SK-N-SH (cell line): ENCODE results near the gene NFKBIA. TPM values are rescaled to one million over a fixed set of nuclear protein-coding genes. Genes with fewer than 3 reads are reported as not detected.
A peak's percentile ranks its signal among the peaks of the same experiment; 100 is the strongest.
"Not testable (repeated sequence)": the region's sequence is repeated elsewhere in the genome, so short reads cannot be mapped to it uniquely, and the experiment has no call there.

ENCODE experiments used
- CTCF ChIA-PET: fragments of 300-600, 350-600 bp; formaldehyde crosslinking; extraction: SDS; loops from one replicate; lab custom pipeline; 2021; lab: Yijun Ruan, JAX
- POLR2A ChIA-PET: fragments of 350-600 bp; sonication (Branson Sonifier 250); formaldehyde crosslinking; extraction: SDS; loops from one replicate; lab custom pipeline; 2020; ENCODE audit warnings: antibody characterized with exemption, inconsistent platforms; lab: Yijun Ruan, JAX
- DNase-seq: peaks from one replicate; pipeline ENCODE4 v3.0.0; 2012
- H2AFZ ChIP-seq: fragments of 200-600 bp; sonication (generic); 2 replicates; pipeline ENCODE4 v1.8.1; 2016; ENCODE audit warnings: antibody characterized with exemption, mild to moderate bottlenecking, low read depth
- H3F3A ChIP-seq: fragments of 200-600 bp; sonication (generic); replicated peaks from 2 replicates; pipeline ENCODE3; 2016; ENCODE audit warnings: antibody characterized with exemption, mild to moderate bottlenecking; ENCODE audit not compliant: insufficient read depth
- H3K27ac ChIP-seq, 2 experiments: fragments of 200-500 bp in 1 of 2; fragments of 200-600 bp in 1 of 2; sonication (Bioruptor generic) in 1 of 2; sonication (generic), shearing (Covaris generic) in 1 of 2; 2 replicates each; pipeline versions ENCODE4 v1.5.1 to v1.6.1; 2014 to 2016; ENCODE audit warnings: low read depth in 2 of 2, inconsistent platforms in 1 of 2, low read length in 1 of 2, mild to moderate bottlenecking in 1 of 2, mixed read lengths in 1 of 2
- H3K27me3 ChIP-seq: fragments of 200-600 bp; sonication (generic), shearing (Covaris generic); 2 replicates; pipeline ENCODE4 v1.6.1; 2016; ENCODE audit warnings: mixed run types; ENCODE audit not compliant: insufficient read depth
- H3K36me3 ChIP-seq, 2 experiments: fragments of 200-500 bp in 1 of 2; fragments of 200-600 bp in 1 of 2; sonication (Bioruptor generic) in 1 of 2; sonication (generic) in 1 of 2; replicated peaks in 1 of 2; 2 replicates each; pipeline versions ENCODE3 to v1.5.1; 2014 to 2016; ENCODE audit warnings: low read length in 1 of 2, mild to moderate bottlenecking in 1 of 2; ENCODE audit not compliant: insufficient read depth in 2 of 2, control insufficient read depth in 1 of 2
- H3K4me1 ChIP-seq, 2 experiments: fragments of 200-500 bp in 1 of 2; fragments of 200-600 bp in 1 of 2; sonication (Bioruptor generic) in 1 of 2; sonication (generic), shearing (Covaris generic) in 1 of 2; 2 replicates each; pipeline versions ENCODE4 v1.5.1 to v1.6.1; 2014 to 2016; ENCODE audit warnings: low read depth in 1 of 2, low read length in 1 of 2, mixed run types in 1 of 2; ENCODE audit not compliant: insufficient read depth in 2 of 2, control insufficient read depth in 1 of 2
- H3K4me2 ChIP-seq: fragments of 200-600 bp; sonication (generic), shearing (Covaris generic); 2 replicates; pipeline ENCODE4 v1.6.1; 2017; ENCODE audit warnings: mixed run types
- H3K4me3 ChIP-seq, 2 experiments: fragments of 200-500 bp in 1 of 2; fragments of 200-600 bp in 1 of 2; sonication (Bioruptor generic) in 1 of 2; sonication (generic), shearing (Covaris generic) in 1 of 2; 2 replicates each; pipeline versions ENCODE4 v1.5.1 to v1.8.1; 2014 to 2016; ENCODE audit warnings: low read depth in 2 of 2, inconsistent platforms in 1 of 2, low read length in 1 of 2, mild to moderate bottlenecking in 1 of 2, mixed read lengths in 1 of 2, moderate library complexity in 1 of 2
- H3K79me2 ChIP-seq: fragments of 200-600 bp; sonication (generic); 2 replicates; pipeline ENCODE4 v1.8.1; 2017; ENCODE audit warnings: mild to moderate bottlenecking; ENCODE audit not compliant: insufficient read depth
- H3K9ac ChIP-seq: fragments of 200-600 bp; sonication (generic); 2 replicates; pipeline ENCODE4 v1.6.1; 2017; ENCODE audit warnings: mixed run types
- H3K9me2 ChIP-seq: fragments of 200-600 bp; sonication (generic); 2 replicates; pipeline ENCODE4 v1.6.1; 2017; ENCODE audit warnings: mixed run types
- H3K9me3 ChIP-seq: fragments of 200-600 bp; sonication (generic); 2 replicates; pipeline ENCODE4 v1.6.1; 2017; ENCODE audit warnings: mixed run types, mild to moderate bottlenecking, moderate library complexity
- H4K20me1 ChIP-seq: fragments of 200-600 bp; sonication (generic); 2 replicates; pipeline ENCODE4 v1.6.1; 2017; ENCODE audit warnings: mild to moderate bottlenecking, mixed run types; ENCODE audit not compliant: insufficient read depth
- CHD2 ChIP-seq: fragments of 150-350 bp; IDR thresholded peaks from 2 replicates; pipeline ENCODE4 v1.6.1; 2018; ENCODE audit warnings: low read length; ENCODE audit not compliant: partially characterized antibody
- FOSL2 ChIP-seq: IDR thresholded peaks from 2 replicates; pipeline ENCODE4 v1.4.0; 2012; ENCODE audit warnings: low read depth, mild to moderate bottlenecking, moderate library complexity, borderline replicate concordance
- FOXJ3 ChIP-seq: sonication (generic); formaldehyde crosslinking; IDR thresholded peaks from 2 replicates; pipeline ENCODE4 v1.5.1; 2020; ENCODE audit warnings: mild to moderate bottlenecking, missing genetic modification reagents
- FOXM1 ChIP-seq: IDR thresholded peaks from 2 replicates; pipeline ENCODE4 v1.4.0; 2012; ENCODE audit warnings: low read depth, mild to moderate bottlenecking
- GABPA ChIP-seq: IDR thresholded peaks from 2 replicates; pipeline ENCODE4 v1.4.0; 2012; ENCODE audit warnings: low read depth, mild to moderate bottlenecking
- GATA2 ChIP-seq: sonication (generic); formaldehyde crosslinking; IDR thresholded peaks from 2 replicates; pipeline ENCODE4 v1.5.0; 2020; ENCODE audit warnings: mild to moderate bottlenecking, missing genetic modification reagents
- MEF2A ChIP-seq: IDR thresholded peaks from 2 replicates; pipeline ENCODE4 v1.4.0; 2012; ENCODE audit warnings: low read depth, borderline replicate concordance
- NFIC ChIP-seq: IDR thresholded peaks from 2 replicates; pipeline ENCODE4 v1.4.0; 2012; ENCODE audit warnings: borderline replicate concordance
- NRF1 ChIP-seq: IDR thresholded peaks from 2 replicates; pipeline ENCODE4 v1.6.1; 2012; ENCODE audit warnings: low read depth, mild to moderate bottlenecking, low read length
- RAD21 ChIP-seq: IDR thresholded peaks from 2 replicates; pipeline ENCODE4 v1.6.1; 2012; ENCODE audit warnings: mild to moderate bottlenecking, low read length
- RCOR1 ChIP-seq: fragments of 150-350 bp; IDR thresholded peaks from 2 replicates; pipeline ENCODE4 v1.6.1; 2017; ENCODE audit warnings: antibody characterized with exemption, low read length
- RXRA ChIP-seq: IDR thresholded peaks from 2 replicates; pipeline ENCODE4 v1.4.0; 2012; ENCODE audit warnings: low read depth, mild to moderate bottlenecking, borderline replicate concordance
- TAF1 ChIP-seq: IDR thresholded peaks from 2 replicates; pipeline ENCODE4 v1.6.1; 2012; ENCODE audit warnings: low read depth, mild to moderate bottlenecking, low read length, moderate library complexity, borderline replicate concordance
- TCF12 ChIP-seq: IDR thresholded peaks from 2 replicates; pipeline ENCODE4 v1.4.0; 2012
- WGBS: methylation state at CpG from one replicate; pipeline ENCODE4 v1.1.6; 2017; ENCODE audit warnings: low lambda C conversion rate; 5-methylcytosine and 5-hydroxymethylcytosine counted together
- polyA plus RNA-seq, 3 experiments: library from polyadenylated mRNA; depleted of rRNA; stranded (reverse); fragments of >200 nt; gene quantifications; 2 replicates each; pipeline ENCODE4 v1.2.3, GENCODE V29; 2012
- TF ChIP-seq, protein P1 (sequence below): IDR thresholded peaks from 2 replicates; pipeline ENCODE4 v1.4.0; 2012; ENCODE audit warnings: low read depth
- TF ChIP-seq, protein P2 (sequence below): IDR thresholded peaks from 2 replicates; pipeline ENCODE4; 2012
- TF ChIP-seq, protein P3 (sequence below): fragments of 200-600 bp; sonication (generic); IDR thresholded peaks from 2 replicates; pipeline ENCODE4 v1.6.1; 2017; ENCODE audit warnings: antibody characterized with exemption, mild to moderate bottlenecking, moderate library complexity

Gene NFKBIA
- polyA plus RNA-seq, 1 of the 3 experiments (the other 2 are of a cell fraction), result 56.7 TPM

DNA sequence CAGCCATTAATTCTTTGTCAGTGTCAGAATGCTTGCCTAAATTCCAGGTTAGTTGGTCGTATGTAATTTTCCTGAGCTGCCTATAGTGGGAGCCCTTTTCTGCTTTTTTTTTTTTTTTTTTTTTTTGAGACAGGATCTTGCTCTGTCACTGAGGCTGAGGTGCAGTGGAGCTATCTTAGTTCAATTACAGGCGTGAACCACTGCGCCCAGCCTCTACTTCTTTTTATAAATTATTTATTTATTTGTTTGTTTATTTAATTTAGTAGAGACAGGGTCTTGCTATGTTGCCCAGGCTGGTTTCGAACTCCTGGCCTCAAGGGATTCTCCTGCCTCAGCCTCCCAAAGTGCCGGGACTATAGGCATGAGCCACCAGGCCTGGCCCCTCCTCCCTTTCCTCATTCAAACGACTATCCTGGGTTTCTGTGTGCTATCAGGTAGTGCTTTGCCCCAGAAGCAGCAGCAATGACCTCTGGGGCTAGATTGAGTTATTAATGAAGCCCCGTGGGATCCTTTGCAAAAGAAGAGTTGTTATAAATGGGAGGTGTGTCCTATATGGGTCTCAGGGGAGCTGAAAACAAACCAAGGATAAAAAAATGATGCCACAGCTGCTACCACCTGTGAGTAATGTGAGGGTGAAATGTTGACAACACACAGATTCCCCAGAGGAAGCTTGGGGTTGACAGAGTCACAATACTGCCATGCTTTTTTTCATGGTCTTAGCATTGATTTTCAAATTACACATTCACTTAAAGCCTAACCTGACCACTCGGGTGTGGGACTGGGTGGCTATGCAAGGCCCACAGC, 34.6 kb upstream of the NFKBIA start:
- H3K9me3 ChIP-seq, result no peaks in the 10 kb centered on the region; the same call in 1 of the 2 replicates
- peak; percentile 19 for DNase-seq
- H3K36me3 ChIP-seq, result no peaks in the 10 kb centered on the region
- no peak overlapping the region for H3K9ac ChIP-seq
- TF ChIP-seq FOXJ3 (CRISPR knock-in tag) (no peak), MEF2A (no peak), RXRA (no peak), FOXM1 (no peak), TCF12 (no peak), GATA2 (CRISPR knock-in tag) (no peak), RCOR1 (no peak), GABPA (no peak), RAD21 (peak; percentile 37; the same call in 1 of the 2 replicates), CHD2 (no peak), NFIC (no peak), NRF1 (no peak), FOSL2 (no peak), TAF1 (no peak)
- TF ChIP-seq, protein P1, sequence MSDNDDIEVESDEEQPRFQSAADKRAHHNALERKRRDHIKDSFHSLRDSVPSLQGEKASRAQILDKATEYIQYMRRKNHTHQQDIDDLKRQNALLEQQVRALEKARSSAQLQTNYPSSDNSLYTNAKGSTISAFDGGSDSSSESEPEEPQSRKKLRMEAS, result no peak
- TF ChIP-seq, protein P2, sequence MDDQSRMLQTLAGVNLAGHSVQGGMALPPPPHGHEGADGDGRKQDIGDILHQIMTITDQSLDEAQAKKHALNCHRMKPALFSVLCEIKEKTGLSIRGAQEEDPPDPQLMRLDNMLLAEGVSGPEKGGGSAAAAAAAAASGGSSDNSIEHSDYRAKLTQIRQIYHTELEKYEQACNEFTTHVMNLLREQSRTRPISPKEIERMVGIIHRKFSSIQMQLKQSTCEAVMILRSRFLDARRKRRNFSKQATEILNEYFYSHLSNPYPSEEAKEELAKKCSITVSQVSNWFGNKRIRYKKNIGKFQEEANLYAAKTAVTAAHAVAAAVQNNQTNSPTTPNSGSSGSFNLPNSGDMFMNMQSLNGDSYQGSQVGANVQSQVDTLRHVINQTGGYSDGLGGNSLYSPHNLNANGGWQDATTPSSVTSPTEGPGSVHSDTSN, result no peak
- TF ChIP-seq, protein P3, sequence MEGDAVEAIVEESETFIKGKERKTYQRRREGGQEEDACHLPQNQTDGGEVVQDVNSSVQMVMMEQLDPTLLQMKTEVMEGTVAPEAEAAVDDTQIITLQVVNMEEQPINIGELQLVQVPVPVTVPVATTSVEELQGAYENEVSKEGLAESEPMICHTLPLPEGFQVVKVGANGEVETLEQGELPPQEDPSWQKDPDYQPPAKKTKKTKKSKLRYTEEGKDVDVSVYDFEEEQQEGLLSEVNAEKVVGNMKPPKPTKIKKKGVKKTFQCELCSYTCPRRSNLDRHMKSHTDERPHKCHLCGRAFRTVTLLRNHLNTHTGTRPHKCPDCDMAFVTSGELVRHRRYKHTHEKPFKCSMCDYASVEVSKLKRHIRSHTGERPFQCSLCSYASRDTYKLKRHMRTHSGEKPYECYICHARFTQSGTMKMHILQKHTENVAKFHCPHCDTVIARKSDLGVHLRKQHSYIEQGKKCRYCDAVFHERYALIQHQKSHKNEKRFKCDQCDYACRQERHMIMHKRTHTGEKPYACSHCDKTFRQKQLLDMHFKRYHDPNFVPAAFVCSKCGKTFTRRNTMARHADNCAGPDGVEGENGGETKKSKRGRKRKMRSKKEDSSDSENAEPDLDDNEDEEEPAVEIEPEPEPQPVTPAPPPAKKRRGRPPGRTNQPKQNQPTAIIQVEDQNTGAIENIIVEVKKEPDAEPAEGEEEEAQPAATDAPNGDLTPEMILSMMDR, result peak; percentile 65
- H4K20me1 ChIP-seq, result no peaks in the 10 kb centered on the region
- H3K9me2 ChIP-seq, result no peaks in the 10 kb centered on the region
- H2AFZ ChIP-seq, result no peak overlapping the region
- no peak overlapping the region for H3K4me2 ChIP-seq
- H3K79me2 ChIP-seq, result no peaks in the 10 kb centered on the region
- 45% methylated on average over 8 of the region's 8 CpGs for WGBS
- ChIA-PET POLR2A (interaction anchor here (0.6 kb wide), 1 partner anchor 493 kb away, joined by 4 read pairs; no protein-coding TSS in a partner anchor), CTCF (interaction anchor here (0.6 to 2.4 kb wide), 14 partner anchors 9 to 250 kb away, joined by 3 to 10 read pairs (median 3); partner anchors contain the start of gene INSM2)
- no peaks in the 10 kb centered on the region for H3K4me1 ChIP-seq
- no peak overlapping the region for H3K4me3 ChIP-seq
- H3K27me3 ChIP-seq, result no peaks in the 10 kb centered on the region
- H3K27ac ChIP-seq, result no peak overlapping the region
- peaks cover 10% of the 10 kb centered on the region for H3F3A ChIP-seq

DNA sequence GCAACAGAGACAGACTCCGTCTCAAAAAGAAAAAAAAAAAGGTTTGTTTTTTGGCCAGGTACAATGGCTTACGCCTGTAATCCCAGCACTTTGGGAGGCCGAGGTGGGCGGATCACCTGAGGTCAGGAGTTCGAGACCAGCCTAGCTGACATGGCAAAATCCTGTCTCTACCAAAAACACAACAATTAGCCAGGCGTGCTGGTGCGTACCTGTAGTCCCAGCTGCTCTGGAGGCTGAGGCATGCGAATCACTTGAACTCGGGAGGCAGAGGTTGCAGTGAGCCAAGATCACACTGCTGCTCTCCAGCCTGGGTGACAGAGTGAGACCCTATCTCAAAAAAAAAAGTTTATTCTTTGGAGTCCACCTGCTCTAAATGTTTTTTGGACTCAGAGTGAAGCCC, 33.9 kb upstream of the NFKBIA start:
- H3K27me3 ChIP-seq, H3K4me2 ChIP-seq, DNase-seq, H3F3A ChIP-seq, H3K4me3 ChIP-seq, H2AFZ ChIP-seq, H3K36me3 ChIP-seq, H3K9me3 ChIP-seq, H3K4me1 ChIP-seq, POLR2A ChIA-PET, H3K27ac ChIP-seq, H4K20me1 ChIP-seq, H3K9me2 ChIP-seq, H3K79me2 ChIP-seq, H3K9ac ChIP-seq: not testable (repeated sequence)
- 83% methylated on average over 9 of the region's 9 CpGs for WGBS
- CTCF ChIA-PET, result interaction anchor here (0.7 to 2.4 kb wide), 8 partner anchors 12 to 251 kb away, joined by 3 to 10 read pairs (median 4); partner anchors contain the start of gene INSM2
